ENCODE measurements around the gene TEX36. TPM values are rescaled to one million over a fixed set of nuclear protein-coding genes. Genes with fewer than 3 reads are reported as not detected.

The TEX36 gene
- total and polyA plus RNA-seq, 2 donors (not counting 1 experiment from before 2014, with no cell fraction given) = not detected

Other genes with a start within 250 kb of the TEX36 start
- gene EDRF1, start 36.5 kb upstream of the TEX36 start, total RNA-seq = 63.0 and 69.4 TPM in 2 replicates
- gene EDRF1, start 36.5 kb upstream of the TEX36 start, polyA plus RNA-seq = 26.1 and 42.8 TPM in 2 replicates
- gene MMP21, start 92.7 kb upstream of the TEX36 start, total RNA-seq = 0.15 TPM in 2 replicates
- 0.18 and 0.39 TPM in 2 replicates for gene MMP21, start 92.7 kb upstream of the TEX36 start, polyA plus RNA-seq
- 28.3 and 30.8 TPM in 2 replicates for gene UROS, start 140.1 kb upstream of the TEX36 start, total RNA-seq
- 28.1 and 37.1 TPM in 2 replicates for gene UROS, start 140.1 kb upstream of the TEX36 start, polyA plus RNA-seq
- 40.7 and 43.5 TPM in 2 replicates for gene BCCIP, start 140.4 kb upstream of the TEX36 start, total RNA-seq
- gene BCCIP, start 140.4 kb upstream of the TEX36 start, polyA plus RNA-seq = 10.5 and 14.5 TPM in 2 replicates
- gene DHX32, start 198.1 kb upstream of the TEX36 start, total RNA-seq = 10.9 and 12.4 TPM in 2 replicates
- gene DHX32, start 198.1 kb upstream of the TEX36 start, polyA plus RNA-seq = 5.2 and 5.4 TPM in 2 replicates
- gene FANK1, start 213.4 kb upstream of the TEX36 start, total RNA-seq = 0.75 TPM in 1 of 2 replicates, not detected in the other
- gene FANK1, start 213.4 kb upstream of the TEX36 start, polyA plus RNA-seq = 0.13 and 0.23 TPM in 2 replicates